ENCODE results near the gene CCL8. TPM values are rescaled to one million over a fixed set of nuclear protein-coding genes. Genes with fewer than 3 reads are reported as not detected.

Gene CCL8
- total and polyA plus RNA-seq, 3 donors from 2014 or later: 0.39 to 5.0 (median 0.56) TPM

- no peaks in the 10 kb centered on the region for H3K36me3 ChIP-seq (ENCODE audit: low read depth, missing control alignments)
- H3K4me1 ChIP-seq: no peaks in the 10 kb centered on the region
- WGBS, 2 donors: 88 to 94% methylated on average over 2 of the region's 2 CpGs
- DNase-seq: no peak
- intact Hi-C loops (cut with DNase I; ENCODE audit: low total_unique reads): no loop called here
- H3K27me3 ChIP-seq: no peaks in the 10 kb centered on the region
- H3K4me3 ChIP-seq: no peak overlapping the region
- no peak for TF ChIP-seq POLR2A (IDR thresholded peaks at IDR 0.05)
- no peak for TF ChIP-seq CTCF (IDR thresholded peaks at IDR 0.05)
- H3K9me3 ChIP-seq: no peaks in the 10 kb centered on the region
- no peak overlapping the region for H3K27ac ChIP-seq
These were observed 15.6 kb upstream of the CCL8 start for GRCh38 chr17:34303606-34304005.

GRCh38 chr17:34305061-34305460 is 14.2 kb upstream of the CCL8 start:
- no peak for TF ChIP-seq CTCF (IDR thresholded peaks at IDR 0.05)
- TF ChIP-seq POLR2A (IDR thresholded peaks at IDR 0.05): no peak
- H3K36me3 ChIP-seq (ENCODE audit: low read depth, missing control alignments): no peaks in the 10 kb centered on the region
- no peaks in the 10 kb centered on the region for H3K4me1 ChIP-seq
- intact Hi-C loops (cut with DNase I; ENCODE audit: low total_unique reads): no loop called here
- H3K27me3 ChIP-seq: no peaks in the 10 kb centered on the region
- H3K27ac ChIP-seq: no peak overlapping the region
- no peaks in the 10 kb centered on the region for H3K9me3 ChIP-seq
- no peak for DNase-seq
- WGBS, 2 donors: 92% methylated on average over 4 of the region's 4 CpGs
- H3K4me3 ChIP-seq: no peak overlapping the region

- no peak for DNase-seq
- intact Hi-C loops (cut with DNase I; ENCODE audit: low total_unique reads): no loop called here
- Histone ChIP-seq H3K9me3 (no peaks in the 10 kb centered on the region), H3K36me3 (ENCODE audit: low read depth, missing control alignments) (no peaks in the 10 kb centered on the region), H3K4me3 (no peak overlapping the region), H3K27me3 (no peaks in the 10 kb centered on the region), H3K4me1 (no peaks in the 10 kb centered on the region), H3K27ac (no peak overlapping the region)
- TF ChIP-seq CTCF (IDR thresholded peaks at IDR 0.05): no peak
- no peak for TF ChIP-seq POLR2A (IDR thresholded peaks at IDR 0.05)
These were observed 13.6 kb upstream of the CCL8 start for GRCh38 chr17:34305606-34306005.

GRCh38 chr17:34306466-34306865 is 12.8 kb upstream of the CCL8 start:
- Histone ChIP-seq H3K36me3 (ENCODE audit: low read depth, missing control alignments) (no peaks in the 10 kb centered on the region), H3K4me3 (no peak overlapping the region), H3K27ac (no peak overlapping the region), H3K27me3 (no peaks in the 10 kb centered on the region), H3K4me1 (no peaks in the 10 kb centered on the region), H3K9me3 (no peaks in the 10 kb centered on the region)
- intact Hi-C loops (cut with DNase I; ENCODE audit: low total_unique reads): no loop called here
- 72 to 86% methylated on average over 3 of the region's 3 CpGs for WGBS, 2 donors
- TF ChIP-seq CTCF (IDR thresholded peaks at IDR 0.05) (peak; percentile 25 to 45 (median 38)), POLR2A (IDR thresholded peaks at IDR 0.05) (no peak)
- peak; percentile 46 for DNase-seq

- Histone ChIP-seq H3K4me1 (no peaks in the 10 kb centered on the region), H3K4me3 (no peak overlapping the region), H3K27me3 (no peaks in the 10 kb centered on the region), H3K27ac (no peak overlapping the region), H3K36me3 (ENCODE audit: low read depth, missing control alignments) (no peaks in the 10 kb centered on the region), H3K9me3 (no peaks in the 10 kb centered on the region)
- intact Hi-C loops (cut with DNase I; ENCODE audit: low total_unique reads): no loop called here
- no peak for DNase-seq
- 40 to 45% methylated on average over 3 of the region's 3 CpGs for WGBS, 2 donors
- TF ChIP-seq POLR2A (IDR thresholded peaks at IDR 0.05) (no peak), CTCF (IDR thresholded peaks at IDR 0.05) (no peak)
These were observed 12.1 kb upstream of the CCL8 start for GRCh38 chr17:34307110-34307509.

Measured in testis (tissue), 3 donors.